ENCODE measurements around the gene CACNA1H. TPM values are rescaled to one million over a fixed set of nuclear protein-coding genes. Genes with fewer than 3 reads are reported as not detected.

CACNA1H gene
- total RNA-seq, 2 experiments from 2014 or later: 0.50 to 0.84 TPM

- intact Hi-C loops (cut with micrococcal nuclease): no loop called here
- H3K4me3 Mint-ChIP-seq: no peak overlapping the region
- H3K4me1 Mint-ChIP-seq (ENCODE audit: low read depth): peaks cover 2% of the 10 kb centered on the region
- no peaks in the 10 kb centered on the region for H3K36me3 Mint-ChIP-seq (ENCODE audit: low read depth)
- CTCF ChIA-PET: no interaction called here
- H3K27ac Mint-ChIP-seq: no peak overlapping the region
- DNase-seq: no peak
- H3K27me3 Mint-ChIP-seq (ENCODE audit: low read depth): peaks cover 15% of the 10 kb centered on the region
- no peaks in the 10 kb centered on the region for H3K9me3 Mint-ChIP-seq
These were observed 5.8 kb downstream of the CACNA1H start for GRCh38 chr16:1158456-1159324.

DNA sequence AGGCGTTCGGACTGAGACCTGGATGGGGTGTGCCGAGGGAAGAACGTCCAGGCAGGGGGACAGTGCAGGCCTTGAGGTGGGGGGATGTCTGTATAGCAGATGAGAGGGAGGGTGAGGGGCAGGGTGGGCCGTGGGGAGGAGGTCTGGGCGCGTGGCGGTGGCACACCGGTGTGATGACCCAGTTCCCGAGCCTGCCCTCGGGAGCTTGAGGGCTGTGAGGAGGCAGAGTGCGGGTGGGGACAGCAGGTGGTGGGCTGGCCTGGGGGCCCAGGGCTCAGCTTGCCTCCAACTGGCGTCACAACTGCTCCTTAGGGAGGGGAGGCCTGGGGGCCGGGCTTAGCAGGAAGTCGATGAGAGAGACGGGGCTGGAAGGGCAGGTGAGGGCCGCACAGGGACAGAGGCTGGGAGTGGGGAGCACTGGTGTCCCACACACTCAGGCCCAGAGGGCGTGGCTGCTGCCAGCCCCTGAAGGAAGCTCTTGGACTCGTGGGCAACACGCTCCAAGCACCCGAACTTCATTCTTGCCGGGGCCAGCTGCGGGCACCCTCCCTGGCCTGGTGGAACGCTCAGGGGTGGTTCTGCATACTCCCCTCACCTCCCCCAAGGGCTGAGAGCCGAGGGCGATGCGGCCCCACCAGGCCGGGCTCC is 6.5 kb downstream of the CACNA1H start:
- DNase-seq: no peak
- Mint-ChIP-seq H3K27ac (no peak overlapping the region), H3K9me3 (no peaks in the 10 kb centered on the region), H3K4me1 (ENCODE audit: low read depth) (peaks cover 1% of the 10 kb centered on the region), H3K27me3 (ENCODE audit: low read depth) (peaks cover 14% of the 10 kb centered on the region), H3K36me3 (ENCODE audit: low read depth) (no peaks in the 10 kb centered on the region), H3K4me3 (no peak overlapping the region)
- CTCF ChIA-PET: no interaction called here
- intact Hi-C loops (cut with micrococcal nuclease): no loop called here

DNA sequence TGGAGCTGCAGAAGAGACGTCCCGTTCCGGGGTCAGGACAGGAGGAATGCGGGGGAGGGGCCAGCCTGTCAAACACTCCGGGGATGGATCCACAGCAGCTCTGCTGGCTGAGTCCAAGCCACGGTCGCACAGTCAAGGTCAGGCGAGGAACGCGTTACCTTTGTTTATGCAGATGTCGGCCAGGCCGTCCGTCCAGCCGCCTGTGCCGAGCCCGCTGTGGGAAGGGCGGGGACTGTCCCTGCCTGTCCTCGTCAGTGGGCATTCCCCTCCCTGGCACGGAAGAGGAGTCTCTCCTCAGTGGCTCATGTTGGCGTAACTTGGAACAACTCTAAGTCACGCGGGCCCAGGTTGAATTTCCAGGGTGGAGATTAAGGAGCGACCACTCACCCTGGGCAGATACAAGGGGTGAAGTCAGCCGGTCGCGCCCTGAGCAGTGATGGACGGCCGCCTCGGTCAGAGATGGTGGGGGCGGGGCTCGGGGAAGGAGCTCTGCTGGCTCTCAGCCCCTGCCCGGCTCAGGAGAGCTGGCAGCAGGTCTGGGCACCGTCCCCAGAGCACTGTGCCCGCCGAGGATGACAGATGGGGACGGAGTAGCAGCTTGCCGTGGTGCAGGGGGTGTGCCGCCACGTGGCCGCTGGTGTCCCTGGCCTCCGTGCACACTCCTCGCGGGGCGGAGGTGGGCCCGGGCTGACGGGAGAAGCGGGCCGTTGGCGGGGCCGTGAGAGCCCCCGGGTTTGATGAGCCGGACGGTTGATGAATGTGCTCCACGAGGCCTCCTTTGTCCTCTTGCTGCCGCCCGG is 7.3 kb downstream of the CACNA1H start:
- no peak for DNase-seq
- CTCF ChIA-PET: no interaction called here
- Mint-ChIP-seq H3K4me3 (no peak overlapping the region), H3K9me3 (no peaks in the 10 kb centered on the region), H3K36me3 (ENCODE audit: low read depth) (no peaks in the 10 kb centered on the region), H3K27me3 (ENCODE audit: low read depth) (peaks cover 12% of the 10 kb centered on the region), H3K4me1 (ENCODE audit: low read depth) (no peaks in the 10 kb centered on the region), H3K27ac (no peak overlapping the region)
- intact Hi-C loops (cut with micrococcal nuclease): no loop called here

DNA sequence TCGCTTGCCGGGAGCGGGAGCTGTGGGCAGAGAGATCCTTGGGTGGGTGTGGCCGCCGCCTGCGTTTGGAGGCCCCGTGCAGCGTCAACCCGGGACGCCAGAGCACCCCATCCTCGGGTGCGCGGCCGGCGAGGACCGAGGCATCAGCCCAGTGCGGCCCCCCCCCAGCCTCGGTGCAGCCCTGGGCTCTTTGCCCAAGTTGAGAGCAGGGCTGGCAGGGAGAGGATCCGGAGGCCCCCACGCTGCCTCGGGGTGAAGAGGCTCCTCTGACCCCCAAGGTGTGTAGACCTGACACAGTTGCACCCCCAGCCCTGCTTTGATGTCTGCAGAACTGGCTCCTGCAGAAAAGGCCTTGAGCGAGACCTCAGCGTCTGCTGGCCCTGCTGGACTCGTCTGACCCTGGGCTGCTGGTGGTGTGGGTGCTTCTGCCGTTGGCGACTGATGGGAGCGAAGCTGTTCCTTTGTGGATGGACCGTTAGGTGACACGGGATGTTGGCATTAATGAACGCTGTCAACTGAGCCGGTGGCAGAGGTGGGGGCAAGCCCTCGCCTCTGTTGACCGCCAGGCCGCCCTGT is 8.0 kb downstream of the CACNA1H start:
- H3K36me3 Mint-ChIP-seq (ENCODE audit: low read depth): no peaks in the 10 kb centered on the region
- CTCF ChIA-PET: no interaction called here
- intact Hi-C loops (cut with micrococcal nuclease): no loop called here

GRCh38 chr16:1162701-1163566 is 10.0 kb downstream of the CACNA1H start:
- intact Hi-C loops (cut with micrococcal nuclease): no loop called here
- H3K4me3 Mint-ChIP-seq: no peak overlapping the region
- H3K27ac Mint-ChIP-seq: no peak overlapping the region

More for the DNA sequence above, 8.0 kb downstream of the CACNA1H start:
- Mint-ChIP-seq H3K27me3 (ENCODE audit: low read depth) (peaks cover 7% of the 10 kb centered on the region), H3K4me1 (ENCODE audit: low read depth) (no peaks in the 10 kb centered on the region), H3K27ac (no peak overlapping the region), H3K9me3 (no peaks in the 10 kb centered on the region), H3K4me3 (no peak overlapping the region)
- no peak for DNase-seq

DNA sequence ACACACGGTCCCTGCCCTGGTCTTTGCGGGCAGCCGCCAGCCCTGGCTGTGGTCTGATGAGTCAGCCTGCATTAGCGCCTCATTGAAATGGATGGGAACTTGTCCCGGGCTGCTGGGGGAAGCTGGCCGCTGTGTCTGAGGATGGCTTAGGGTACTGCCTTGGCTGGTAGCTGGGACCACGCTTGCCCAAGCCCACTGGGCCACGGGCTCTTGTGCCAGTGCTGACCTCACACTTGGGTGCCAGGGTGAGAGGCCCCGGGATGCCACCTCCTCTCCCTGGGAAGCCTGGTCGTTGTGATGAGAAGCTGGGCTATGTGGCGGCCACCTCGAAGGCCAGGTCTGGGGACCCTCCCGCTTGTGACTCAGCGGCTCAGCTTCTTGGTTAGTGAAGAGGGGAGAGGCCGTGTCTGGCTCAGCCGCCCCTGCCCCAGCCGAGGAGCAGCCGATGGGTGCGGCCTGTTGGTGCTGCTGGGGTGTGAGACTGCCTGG is 10.7 kb downstream of the CACNA1H start:
- intact Hi-C loops (cut with micrococcal nuclease): no loop called here
- DNase-seq: no peak
- CTCF ChIA-PET: no interaction called here
- H3K4me1 Mint-ChIP-seq (ENCODE audit: low read depth): no peaks in the 10 kb centered on the region
- H3K4me3 Mint-ChIP-seq: no peak overlapping the region
- H3K27ac Mint-ChIP-seq: no peak overlapping the region
- no peaks in the 10 kb centered on the region for H3K9me3 Mint-ChIP-seq
- H3K27me3 Mint-ChIP-seq (ENCODE audit: low read depth): peaks cover 7% of the 10 kb centered on the region
- H3K36me3 Mint-ChIP-seq (ENCODE audit: low read depth): no peaks in the 10 kb centered on the region

More at GRCh38 chr16:1162701-1163566, 10.0 kb downstream of the CACNA1H start:
- Mint-ChIP-seq H3K27me3 (ENCODE audit: low read depth) (peaks cover 7% of the 10 kb centered on the region), H3K36me3 (ENCODE audit: low read depth) (no peaks in the 10 kb centered on the region), H3K4me1 (ENCODE audit: low read depth) (no peaks in the 10 kb centered on the region), H3K9me3 (no peaks in the 10 kb centered on the region)
- no peak for DNase-seq
- CTCF ChIA-PET: no interaction called here

DNA sequence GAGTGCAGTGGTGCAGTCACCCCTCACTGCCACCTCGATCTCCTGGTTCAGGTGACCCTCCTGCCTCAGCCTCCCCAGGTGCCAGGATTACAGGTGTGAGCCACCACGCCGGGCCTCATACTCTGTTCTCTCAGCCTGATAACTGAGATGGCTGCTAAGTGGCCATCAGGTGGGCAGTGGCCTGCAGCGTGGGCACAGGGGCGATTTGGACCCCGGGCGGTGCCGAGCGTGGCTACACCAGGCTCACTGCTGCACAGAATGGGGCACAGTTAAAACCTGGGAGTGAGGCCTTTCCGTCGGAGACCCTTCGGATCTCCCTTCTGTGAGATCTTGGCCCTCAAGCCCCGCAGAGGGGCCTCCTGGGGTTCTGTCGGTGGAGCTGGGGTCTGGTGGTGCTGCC is 11.5 kb downstream of the CACNA1H start:
- no peaks in the 10 kb centered on the region for H3K4me1 Mint-ChIP-seq (ENCODE audit: low read depth)
- no peak overlapping the region for H3K4me3 Mint-ChIP-seq
- H3K27me3 Mint-ChIP-seq (ENCODE audit: low read depth): peaks cover 6% of the 10 kb centered on the region
- intact Hi-C loops (cut with micrococcal nuclease): no loop called here
- no peak overlapping the region for H3K27ac Mint-ChIP-seq
- CTCF ChIA-PET: no interaction called here
- H3K36me3 Mint-ChIP-seq (ENCODE audit: low read depth): no peaks in the 10 kb centered on the region
- no peaks in the 10 kb centered on the region for H3K9me3 Mint-ChIP-seq
- DNase-seq: no peak

GRCh38 chr16:1164975-1165374 is 12.1 kb downstream of the CACNA1H start:
- CTCF ChIA-PET: no interaction called here
- Mint-ChIP-seq H3K27me3 (ENCODE audit: low read depth) (peaks cover 2% of the 10 kb centered on the region), H3K4me1 (ENCODE audit: low read depth) (no peaks in the 10 kb centered on the region), H3K4me3 (no peak overlapping the region), H3K36me3 (ENCODE audit: low read depth) (no peaks in the 10 kb centered on the region), H3K9me3 (no peaks in the 10 kb centered on the region), H3K27ac (no peak overlapping the region)
- no peak for DNase-seq
- intact Hi-C loops (cut with micrococcal nuclease): no loop called here

- H3K4me1 Mint-ChIP-seq (ENCODE audit: low read depth): no peaks in the 10 kb centered on the region
- no peaks in the 10 kb centered on the region for H3K9me3 Mint-ChIP-seq
- H3K4me3 Mint-ChIP-seq: no peak overlapping the region
- no peak overlapping the region for H3K27ac Mint-ChIP-seq
- intact Hi-C loops (cut with micrococcal nuclease): no loop called here
- CTCF ChIA-PET: no interaction called here
- no peaks in the 10 kb centered on the region for H3K27me3 Mint-ChIP-seq (ENCODE audit: low read depth)
- DNase-seq: no peak
- H3K36me3 Mint-ChIP-seq (ENCODE audit: low read depth): no peaks in the 10 kb centered on the region
These were observed 12.6 kb downstream of the CACNA1H start for GRCh38 chr16:1165511-1165910.

DNA sequence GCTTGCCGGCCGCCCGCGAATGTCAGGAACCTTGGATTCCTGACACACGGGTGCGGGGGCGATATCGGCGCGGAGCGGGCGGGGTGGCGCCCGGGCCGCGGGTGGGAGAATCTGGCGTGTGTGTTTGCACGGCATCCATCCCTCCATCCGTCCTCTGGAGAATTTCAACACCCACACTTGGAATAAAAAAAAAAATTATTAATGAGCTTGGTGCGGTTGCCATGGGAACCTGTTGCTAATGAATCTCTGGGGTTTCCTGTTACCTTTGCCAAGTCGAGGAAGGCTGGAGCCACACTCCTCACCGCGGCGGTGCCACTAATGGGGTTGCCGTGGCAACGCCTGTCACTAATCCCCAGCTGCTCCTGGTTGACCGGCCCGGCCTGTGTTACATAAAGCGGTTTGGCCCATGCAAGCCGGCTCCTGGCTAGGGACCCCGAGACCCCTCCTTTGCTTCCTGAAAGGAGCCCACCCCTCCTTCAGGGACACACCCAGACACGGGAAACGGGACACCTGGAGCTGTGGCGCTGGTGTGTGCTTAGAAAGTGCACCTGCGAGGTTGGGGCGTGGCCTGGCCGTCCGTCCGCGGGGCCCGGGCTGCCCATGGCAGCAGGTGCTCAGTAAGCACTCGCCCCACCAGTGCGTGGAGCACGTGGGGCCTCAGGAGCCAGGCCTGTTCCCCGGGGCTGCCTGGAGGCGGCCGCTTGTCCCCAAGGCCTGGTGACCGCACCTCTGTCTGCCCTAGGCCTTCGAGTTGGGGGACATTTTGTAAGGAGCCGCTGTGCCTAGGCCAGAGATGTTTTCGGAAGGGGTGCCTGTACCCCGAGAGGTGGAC is 14.6 kb downstream of the CACNA1H start:
- CTCF ChIA-PET: interaction anchor here (0.6 kb wide), 2 partner anchors 27 to 120 kb away, joined by 3 read pairs; no protein-coding TSS in a partner anchor
- Mint-ChIP-seq H3K36me3 (ENCODE audit: low read depth) (no peaks in the 10 kb centered on the region), H3K27ac (no peak overlapping the region), H3K27me3 (ENCODE audit: low read depth) (no peaks in the 10 kb centered on the region), H3K4me1 (ENCODE audit: low read depth) (no peaks in the 10 kb centered on the region), H3K4me3 (no peak overlapping the region), H3K9me3 (no peaks in the 10 kb centered on the region)
- no peak for DNase-seq
- intact Hi-C loops (cut with micrococcal nuclease): no loop called here

DNA sequence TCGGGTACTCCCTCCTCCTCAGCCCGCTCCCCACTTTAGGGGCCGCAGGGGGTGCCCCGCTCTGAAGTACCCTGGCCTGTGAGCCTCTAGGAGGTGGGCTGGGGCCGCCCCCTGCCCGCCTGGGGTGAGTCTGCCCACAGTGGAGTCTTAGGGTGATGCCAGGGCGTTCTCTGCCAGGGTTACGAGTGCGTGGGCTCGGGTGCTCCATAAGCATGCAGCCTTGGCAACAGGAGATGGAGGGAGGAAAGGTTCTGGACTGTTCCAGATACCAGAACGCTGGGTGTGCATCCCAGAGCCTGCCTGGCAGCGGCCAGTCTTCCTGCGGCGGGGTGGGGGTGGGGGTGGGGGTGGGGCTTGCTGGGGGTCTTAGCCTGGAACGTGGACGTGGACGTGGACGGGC is 15.9 kb downstream of the CACNA1H start:
- H3K27me3 Mint-ChIP-seq (ENCODE audit: low read depth): no peaks in the 10 kb centered on the region
- intact Hi-C loops (cut with micrococcal nuclease): no loop called here

More for the DNA sequence above, 15.9 kb downstream of the CACNA1H start:
- no peak overlapping the region for H3K4me3 Mint-ChIP-seq
- H3K36me3 Mint-ChIP-seq (ENCODE audit: low read depth): no peaks in the 10 kb centered on the region
- CTCF ChIA-PET: no interaction called here
- no peak for DNase-seq
- H3K27ac Mint-ChIP-seq: no peak overlapping the region
- H3K4me1 Mint-ChIP-seq (ENCODE audit: low read depth): no peaks in the 10 kb centered on the region
- H3K9me3 Mint-ChIP-seq: no peaks in the 10 kb centered on the region
